A549 (cell line): Measurements from ENCODE around the gene PHIP. TPM values are rescaled to one million over a fixed set of nuclear protein-coding genes. Genes with fewer than 3 reads are reported as not detected.

Experiments
- ATAC-seq, 2 experiments: fragments of 200-7000 bp in 1 of 2; fragments of >200 bp in 1 of 2; cut with Nextera tagmentation in 1 of 2; cut with Tn5 transposase in 1 of 2; 3 replicates each; pipeline versions ENCODE4 v1.8.0 to v1.9.1; 2018 to 2020; ENCODE audit warnings: mild to moderate bottlenecking in 1 of 2, moderate library complexity in 1 of 2
- CTCF ChIA-PET: fragments of 300-600 bp; sonication (Branson Sonifier 250); formaldehyde crosslinking; extraction: SDS; loops from one replicate; lab custom pipeline; 2021; ENCODE audit warnings: antibody characterized with exemption, inconsistent platforms; lab: Yijun Ruan, JAX
- POLR2A ChIA-PET: fragments of 350-600 bp; formaldehyde crosslinking; extraction: SDS; loops from one replicate; lab custom pipeline; 2021; ENCODE audit warnings: antibody characterized with exemption, inconsistent platforms; lab: Yijun Ruan, JAX
- DNase-seq, 2 experiments: peaks; one replicate each; pipeline versions ENCODE4 v3.0.0 to v3.0.0-alpha.2; 2011 to 2016; ENCODE audit warnings: low read depth in 1 of 2, low spot score in 1 of 2
- FAIRE-seq: peaks from 2 replicates; lab custom pipeline; 2011; peaks lifted over from hg19 to GRCh38; lab: Jason Lieb, UNC
- H3K27ac ChIP-seq, 2 experiments: fragments of >200 bp; sonication (Bioruptor Twin); formaldehyde crosslinking; 3 replicates each; pipeline ENCODE4 v1.5.1; 2016 to 2017
- H3K4me1 ChIP-seq: fragments of >200 bp; sonication (Bioruptor Twin); formaldehyde crosslinking; 3 replicates; pipeline ENCODE4 v1.6.1; 2016
- H3K4me2 ChIP-seq: fragments of >200 bp; sonication (Bioruptor Twin); formaldehyde crosslinking; 3 replicates; pipeline ENCODE4 v1.6.1; 2016
- H3K4me3 ChIP-seq: fragments of >200 bp; sonication (Bioruptor Twin); formaldehyde crosslinking; 3 replicates; pipeline ENCODE4 v1.5.1; 2016
- H3K9me3 ChIP-seq: fragments of >200 bp; sonication (Bioruptor Twin); formaldehyde crosslinking; 3 replicates; pipeline ENCODE4 v1.6.1; 2016
- CBX2 ChIP-seq: fragments of 200-600 bp; sonication (generic); IDR thresholded peaks from 2 replicates; pipeline ENCODE4 v1.6.1; 2016; ENCODE audit warnings: low read depth, mild to moderate bottlenecking, borderline replicate concordance
- CEBPB ChIP-seq, 2 experiments: fragments of >200 bp in 1 of 2; sonication (Bioruptor Twin) in 1 of 2; formaldehyde crosslinking in 1 of 2; IDR thresholded peaks; 2 replicates each; pipeline ENCODE4 v1.6.1; 2012 to 2016
- EHF ChIP-seq: fragments of 250-450 bp; sonication (Bioruptor Pico); IDR thresholded peaks from 2 replicates; pipeline ENCODE4 v1.5.0; 2020; ENCODE audit warnings: mild to moderate bottlenecking
- ELK1 ChIP-seq: fragments of 150-350 bp; IDR thresholded peaks from 2 replicates; pipeline ENCODE4 v1.6.1; 2014; ENCODE audit warnings: low read depth, mild to moderate bottlenecking, low read length
- EP300 ChIP-seq, 2 experiments: fragments of >200 bp; sonication (Bioruptor Twin); formaldehyde crosslinking; IDR thresholded peaks; 2 replicates in 1 of 2; 3 replicates in 1 of 2; pipeline ENCODE4 v1.6.1; 2016 to 2017
- ESRRA ChIP-seq: fragments of 150-350 bp; IDR thresholded peaks from 2 replicates; pipeline ENCODE4 v1.6.1; 2014; ENCODE audit warnings: mild to moderate bottlenecking, low read length, borderline replicate concordance
- FOSB ChIP-seq: fragments of 250-450 bp; sonication (Bioruptor Pico); IDR thresholded peaks from 2 replicates; pipeline ENCODE4 v1.5.0; 2020; ENCODE audit warnings: mild to moderate bottlenecking, moderate library complexity
- FOSL2 ChIP-seq, 2 experiments: fragments of 450-650 bp in 1 of 2; fragments of >200 bp in 1 of 2; sonication (Bioruptor Twin) in 1 of 2; formaldehyde crosslinking; IDR thresholded peaks; 2 replicates each; pipeline versions ENCODE4 v1.5.0 to v1.6.1; 2016 to 2020; ENCODE audit warnings: mild to moderate bottlenecking in 1 of 2, moderate library complexity in 1 of 2
- GATA3 ChIP-seq: IDR thresholded peaks from 2 replicates; pipeline ENCODE4 v1.6.1; 2012; ENCODE audit warnings: borderline replicate concordance
- HDAC2 ChIP-seq: fragments of 200-600 bp; sonication (generic); IDR thresholded peaks from 2 replicates; pipeline ENCODE4 v1.6.1; 2016
- HEYL ChIP-seq: fragments of 250-450 bp; sonication (Bioruptor Pico); IDR thresholded peaks from 2 replicates; pipeline ENCODE4 v1.8.0; 2021; ENCODE audit warnings: mild to moderate bottlenecking, moderate library complexity
- KDM5A ChIP-seq: fragments of 200-600 bp; sonication (generic); IDR thresholded peaks from 2 replicates; pipeline ENCODE4 v1.6.1; 2016; ENCODE audit warnings: antibody characterized with exemption, mild to moderate bottlenecking
- MAFK ChIP-seq: fragments of 450-650 bp; IDR thresholded peaks from 2 replicates; pipeline ENCODE4 v1.6.1; 2014; ENCODE audit not compliant: partially characterized antibody
- NFE2L2 ChIP-seq: fragments of 150-350 bp; conservative IDR thresholded peaks from 2 replicates; pipeline ENCODE4 v1.6.1; 2014; ENCODE audit warnings: low read length
- NPAS2 ChIP-seq: fragments of 250-450 bp; sonication (Bioruptor Pico); IDR thresholded peaks from 2 replicates; pipeline ENCODE4 v1.8.0; 2022; ENCODE audit warnings: mild to moderate bottlenecking, moderate library complexity, borderline replicate concordance
- POLR2A ChIP-seq: IDR thresholded peaks from 2 replicates; pipeline ENCODE4 v1.6.1; 2012; ENCODE audit warnings: mild to moderate bottlenecking, low read length
- RAD21 ChIP-seq, 2 experiments: fragments of >200 bp in 1 of 2; sonication (Bioruptor Twin) in 1 of 2; formaldehyde crosslinking in 1 of 2; IDR thresholded peaks in 1 of 2; conservative IDR thresholded peaks in 1 of 2; 2 replicates in 1 of 2; 3 replicates in 1 of 2; pipeline ENCODE4 v1.6.1; 2012 to 2018; ENCODE audit warnings: inconsistent platforms in 1 of 2
- REST ChIP-seq: fragments of 200-600 bp; sonication (generic); IDR thresholded peaks from 2 replicates; pipeline ENCODE4 v1.6.1; 2016; ENCODE audit warnings: antibody characterized with exemption, mild to moderate bottlenecking, moderate library complexity
- RFX5 ChIP-seq: fragments of 450-650 bp; IDR thresholded peaks from 2 replicates; pipeline ENCODE4 v1.7.1; 2014; ENCODE audit warnings: antibody characterized with exemption, mild to moderate bottlenecking, moderate library complexity
- RNF2 ChIP-seq: fragments of 200-600 bp; sonication (generic); IDR thresholded peaks from 2 replicates; pipeline ENCODE4 v1.6.1; 2016; ENCODE audit warnings: low read depth, mild to moderate bottlenecking, antibody characterized with exemption, moderate library complexity, borderline replicate concordance
- ZFP36 ChIP-seq: fragments of 450-650 bp; IDR thresholded peaks from 2 replicates; pipeline ENCODE4 v1.6.1; 2014; ENCODE audit warnings: borderline replicate concordance; ENCODE audit not compliant: partially characterized antibody
- ZNF302 ChIP-seq: fragments of 250-450 bp; sonication (Bioruptor Pico); IDR thresholded peaks from 2 replicates; pipeline ENCODE4 v1.9.0; 2021; ENCODE audit warnings: inconsistent platforms, mild to moderate bottlenecking, moderate library complexity
- WGBS: methylation state at CpG from one replicate; pipeline ENCODE4 v1.1.6; 2017; ENCODE audit errors: missing lambda C conversion rate; 5-methylcytosine and 5-hydroxymethylcytosine counted together
- polyA plus RNA-seq, 4 experiments: library from polyadenylated mRNA; depleted of rRNA in 3 of 4; stranded (reverse); fragments of >200 nt; fragmentation: RNase III in 1 of 4; extraction: RNeasy Plus Mini Kit Qiagen cat#74134 plus additional on column Dnase treatment in 1 of 4; gene quantifications; 2 replicates in 3 of 4; 3 replicates in 1 of 4; pipeline ENCODE4 v1.2.3, GENCODE V29; 2011 to 2017
- TF ChIP-seq, protein P1 (sequence below): fragments of >200 bp; sonication (Bioruptor Twin); formaldehyde crosslinking; IDR thresholded peaks from 2 replicates; pipeline ENCODE4 v1.6.1; 2016
- TF ChIP-seq, protein P2 (sequence below): fragments of 250-450 bp; sonication (Bioruptor Pico); IDR thresholded peaks from 2 replicates; pipeline ENCODE4 v1.5.0; 2020; ENCODE audit warnings: low read depth, mild to moderate bottlenecking, moderate library complexity
- TF ChIP-seq, protein P3 (sequence below): IDR thresholded peaks from 2 replicates; pipeline ENCODE4 v1.6.1; 2012
- TF ChIP-seq, protein P4 (sequence below): fragments of >200 bp; sonication (Bioruptor Twin); formaldehyde crosslinking; IDR thresholded peaks from 3 replicates; pipeline ENCODE4 v1.6.1; 2016

PHIP gene
- polyA plus RNA-seq, 2 of the 4 experiments (the other 2 are of a cell fraction): 7.2 to 14.9 TPM

DNA sequence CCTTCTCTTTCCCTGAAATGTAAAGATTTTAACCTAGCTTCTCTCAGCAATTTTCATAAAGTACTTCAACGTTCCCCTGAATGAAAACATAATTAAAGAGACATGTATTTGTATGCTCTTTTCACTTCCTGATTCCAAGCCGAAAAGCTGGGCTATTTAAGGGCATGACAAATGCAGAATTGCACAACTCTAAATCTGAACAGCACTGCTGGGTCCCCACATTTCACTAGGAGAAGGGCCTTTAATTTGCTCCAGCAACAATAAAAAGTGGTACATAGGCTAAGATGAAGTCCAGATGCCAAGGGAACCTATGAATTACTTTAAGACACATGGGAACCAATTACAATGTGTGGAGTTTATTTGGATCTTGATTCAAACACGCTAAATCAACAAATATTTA, 168.7 kb downstream of the PHIP start:
- Histone ChIP-seq H3K4me2 (no peak overlapping the region), H3K4me3 (no peak overlapping the region), H3K4me1 (no peaks in the 10 kb centered on the region), H3K9me3 (no peaks in the 10 kb centered on the region), H3K27ac (no peak overlapping the region)
- FAIRE-seq (no peak), DNase-seq (no peak), ATAC-seq (no peak)
- TF ChIP-seq RNF2: no peak
- no peak for TF ChIP-seq RAD21 (conservative IDR thresholded peaks at IDR 0.05 in 1 of 2, IDR thresholded peaks at IDR 0.05 in 1 of 2)
- TF ChIP-seq, protein P1, sequence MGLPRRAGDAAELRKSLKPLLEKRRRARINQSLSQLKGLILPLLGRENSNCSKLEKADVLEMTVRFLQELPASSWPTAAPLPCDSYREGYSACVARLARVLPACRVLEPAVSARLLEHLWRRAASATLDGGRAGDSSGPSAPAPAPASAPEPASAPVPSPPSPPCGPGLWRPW: no peak
- TF ChIP-seq EP300 (IDR thresholded peaks at IDR 0.05): no peak
- no peak for TF ChIP-seq POLR2A
- no peak for TF ChIP-seq HEYL (CRISPR knock-in tag)
- TF ChIP-seq CEBPB (IDR thresholded peaks at IDR 0.05): no peak
- TF ChIP-seq, protein P2, sequence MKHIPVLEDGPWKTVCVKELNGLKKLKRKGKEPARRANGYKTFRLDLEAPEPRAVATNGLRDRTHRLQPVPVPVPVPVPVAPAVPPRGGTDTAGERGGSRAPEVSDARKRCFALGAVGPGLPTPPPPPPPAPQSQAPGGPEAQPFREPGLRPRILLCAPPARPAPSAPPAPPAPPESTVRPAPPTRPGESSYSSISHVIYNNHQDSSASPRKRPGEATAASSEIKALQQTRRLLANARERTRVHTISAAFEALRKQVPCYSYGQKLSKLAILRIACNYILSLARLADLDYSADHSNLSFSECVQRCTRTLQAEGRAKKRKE (CRISPR knock-in tag): no peak
- TF ChIP-seq NPAS2: no peak
- 78% methylated on average over 3 of the region's 3 CpGs for WGBS
- CTCF ChIA-PET: no interaction called here
- POLR2A ChIA-PET: no interaction called here

DNA sequence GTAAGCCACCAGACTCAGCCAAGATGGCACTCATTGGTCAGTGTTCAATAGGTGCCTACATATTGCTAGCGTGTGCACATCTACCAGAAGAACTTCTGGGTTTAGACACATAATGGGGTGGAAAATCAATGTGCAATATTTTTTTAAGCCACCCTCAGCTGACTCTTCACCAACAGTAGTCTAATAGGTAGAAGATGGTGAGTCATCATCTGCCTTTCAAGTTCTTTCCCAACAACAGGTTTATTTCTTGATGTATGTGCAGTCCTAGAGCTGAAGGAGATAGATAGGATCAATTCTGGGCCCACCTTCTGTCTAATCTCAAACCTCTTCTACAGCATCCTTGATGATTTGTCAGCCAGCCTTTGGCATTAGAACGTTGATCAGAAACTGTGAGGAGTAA, 169.4 kb downstream of the PHIP start:
- H3K4me2 ChIP-seq: no peak overlapping the region
- 90% methylated on average over 2 of the region's 2 CpGs for whole genome bisulfite sequencing
- DNase-seq: no peak
- no peaks in the 10 kb centered on the region for H3K4me1 ChIP-seq
- no peak for FAIRE-seq
- ChIA-PET POLR2A (no interaction called here), CTCF (no interaction called here)
- H3K4me3 ChIP-seq: no peak overlapping the region
- no peak for ATAC-seq
- TF ChIP-seq ZNF302 (CRISPR knock-in tag) (no peak), FOSL2 (IDR thresholded peaks at IDR 0.05) (no peak), FOSL2 (CRISPR knock-in tag; IDR thresholded peaks at IDR 0.05) (peak; percentile 30; the same call in 1 of the 2 replicates)
- no peaks in the 10 kb centered on the region for H3K9me3 ChIP-seq
- H3K27ac ChIP-seq: no peak overlapping the region

- Histone ChIP-seq H3K4me3 (no peak overlapping the region), H3K4me1 (no peaks in the 10 kb centered on the region), H3K4me2 (no peak overlapping the region), H3K9me3 (no peaks in the 10 kb centered on the region), H3K27ac (no peak overlapping the region)
- FAIRE-seq (no peak), ATAC-seq (no peak), DNase-seq (no peak)
- WGBS: 64% methylated on average over 2 of the region's 2 CpGs
- CTCF ChIA-PET: no interaction called here
- POLR2A ChIA-PET: no interaction called here
- no peak for TF ChIP-seq ZFP36
- TF ChIP-seq RAD21 (conservative IDR thresholded peaks at IDR 0.05 in 1 of 2, IDR thresholded peaks at IDR 0.05 in 1 of 2): no peak
- TF ChIP-seq, protein P3, sequence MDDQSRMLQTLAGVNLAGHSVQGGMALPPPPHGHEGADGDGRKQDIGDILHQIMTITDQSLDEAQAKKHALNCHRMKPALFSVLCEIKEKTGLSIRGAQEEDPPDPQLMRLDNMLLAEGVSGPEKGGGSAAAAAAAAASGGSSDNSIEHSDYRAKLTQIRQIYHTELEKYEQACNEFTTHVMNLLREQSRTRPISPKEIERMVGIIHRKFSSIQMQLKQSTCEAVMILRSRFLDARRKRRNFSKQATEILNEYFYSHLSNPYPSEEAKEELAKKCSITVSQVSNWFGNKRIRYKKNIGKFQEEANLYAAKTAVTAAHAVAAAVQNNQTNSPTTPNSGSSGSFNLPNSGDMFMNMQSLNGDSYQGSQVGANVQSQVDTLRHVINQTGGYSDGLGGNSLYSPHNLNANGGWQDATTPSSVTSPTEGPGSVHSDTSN: no peak
- no peak for TF ChIP-seq EHF (CRISPR knock-in tag)
- no peak for TF ChIP-seq HDAC2
- TF ChIP-seq REST: no peak
- TF ChIP-seq, protein P4, sequence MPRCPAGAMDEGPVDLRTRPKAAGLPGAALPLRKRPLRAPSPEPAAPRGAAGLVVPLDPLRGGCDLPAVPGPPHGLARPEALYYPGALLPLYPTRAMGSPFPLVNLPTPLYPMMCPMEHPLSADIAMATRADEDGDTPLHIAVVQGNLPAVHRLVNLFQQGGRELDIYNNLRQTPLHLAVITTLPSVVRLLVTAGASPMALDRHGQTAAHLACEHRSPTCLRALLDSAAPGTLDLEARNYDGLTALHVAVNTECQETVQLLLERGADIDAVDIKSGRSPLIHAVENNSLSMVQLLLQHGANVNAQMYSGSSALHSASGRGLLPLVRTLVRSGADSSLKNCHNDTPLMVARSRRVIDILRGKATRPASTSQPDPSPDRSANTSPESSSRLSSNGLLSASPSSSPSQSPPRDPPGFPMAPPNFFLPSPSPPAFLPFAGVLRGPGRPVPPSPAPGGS: no peak
- no peak for TF ChIP-seq FOSB
- no peak for TF ChIP-seq KDM5A
- no peak for TF ChIP-seq MAFK
- no peak for TF ChIP-seq NFE2L2
- no peak for TF ChIP-seq CBX2
- TF ChIP-seq ESRRA: no peak
- TF ChIP-seq GATA3: no peak
- no peak for TF ChIP-seq ELK1
- no peak for TF ChIP-seq RFX5
- no peak for TF ChIP-seq NPAS2
These were observed 181.8 kb downstream of the PHIP start for GRCh38 chr6:78896227-78896626.
